Measurements from ENCODE around the gene HOXB13.
"Not testable (repeated sequence)": the region's sequence is repeated elsewhere in the genome, so short reads cannot be mapped to it uniquely, and the experiment has no call there.

DNA sequence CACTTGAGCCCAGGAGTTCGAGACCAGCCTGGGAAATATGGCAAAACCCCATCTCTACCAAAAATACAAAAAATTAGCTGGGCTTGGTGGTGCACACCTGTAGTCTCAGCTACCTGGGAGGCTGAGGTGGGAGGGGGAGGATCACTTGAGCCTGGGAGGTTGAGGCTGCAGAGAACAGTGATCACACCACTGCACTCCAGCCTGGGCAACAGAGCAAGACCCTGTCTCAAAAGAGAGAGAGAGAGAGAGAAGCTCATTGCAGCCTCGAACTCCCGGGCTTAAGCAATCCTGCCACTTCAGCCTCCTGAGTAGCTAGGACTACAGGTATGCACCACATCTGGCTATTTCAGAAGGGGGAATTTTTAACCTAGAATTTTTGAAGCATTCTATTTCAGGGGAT is 12.0 kb downstream of the HOXB13 start:
- TF ChIP-seq MXD4 (CRISPR knock-in tag; IDR thresholded peaks at IDR 0.05); TCF7L2 (IDR thresholded peaks at IDR 0.05; ENCODE audit: low read depth, low read length): not testable (repeated sequence)

Measured in HepG2 (cell line).